ENCODE data around the gene ZP1.
A peak's percentile ranks its signal among the peaks of the same experiment; 100 is the strongest.

The ZP1 gene

DNA sequence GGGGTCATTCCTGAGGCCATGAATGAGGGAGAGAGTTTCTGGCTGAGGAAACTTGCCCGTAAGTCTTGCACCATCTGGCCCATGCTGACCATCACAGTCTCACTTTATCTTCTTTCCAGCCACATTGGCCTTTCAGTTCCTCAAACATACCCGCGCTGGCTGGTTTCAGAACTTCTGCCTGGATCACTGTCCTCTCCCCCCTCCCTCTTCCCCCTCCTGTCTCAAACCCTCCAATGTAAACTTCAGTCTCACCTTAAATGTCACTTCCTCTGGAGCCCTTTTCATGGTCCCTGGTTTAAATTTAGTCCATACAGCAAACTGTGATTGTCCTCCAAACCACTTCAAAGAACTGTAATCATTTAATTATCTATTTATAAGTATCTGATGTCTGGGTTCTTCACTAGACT, 42.9 kb downstream of the ZP1 start:
- no peak overlapping the region for H3K27ac ChIP-seq
- TF ChIP-seq ZFX (IDR thresholded peaks at IDR 0.05; ENCODE audit: borderline replicate concordance) = no peak
- TF ChIP-seq, protein P1, sequence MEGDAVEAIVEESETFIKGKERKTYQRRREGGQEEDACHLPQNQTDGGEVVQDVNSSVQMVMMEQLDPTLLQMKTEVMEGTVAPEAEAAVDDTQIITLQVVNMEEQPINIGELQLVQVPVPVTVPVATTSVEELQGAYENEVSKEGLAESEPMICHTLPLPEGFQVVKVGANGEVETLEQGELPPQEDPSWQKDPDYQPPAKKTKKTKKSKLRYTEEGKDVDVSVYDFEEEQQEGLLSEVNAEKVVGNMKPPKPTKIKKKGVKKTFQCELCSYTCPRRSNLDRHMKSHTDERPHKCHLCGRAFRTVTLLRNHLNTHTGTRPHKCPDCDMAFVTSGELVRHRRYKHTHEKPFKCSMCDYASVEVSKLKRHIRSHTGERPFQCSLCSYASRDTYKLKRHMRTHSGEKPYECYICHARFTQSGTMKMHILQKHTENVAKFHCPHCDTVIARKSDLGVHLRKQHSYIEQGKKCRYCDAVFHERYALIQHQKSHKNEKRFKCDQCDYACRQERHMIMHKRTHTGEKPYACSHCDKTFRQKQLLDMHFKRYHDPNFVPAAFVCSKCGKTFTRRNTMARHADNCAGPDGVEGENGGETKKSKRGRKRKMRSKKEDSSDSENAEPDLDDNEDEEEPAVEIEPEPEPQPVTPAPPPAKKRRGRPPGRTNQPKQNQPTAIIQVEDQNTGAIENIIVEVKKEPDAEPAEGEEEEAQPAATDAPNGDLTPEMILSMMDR (IDR thresholded peaks at IDR 0.05) = no peak

DNA sequence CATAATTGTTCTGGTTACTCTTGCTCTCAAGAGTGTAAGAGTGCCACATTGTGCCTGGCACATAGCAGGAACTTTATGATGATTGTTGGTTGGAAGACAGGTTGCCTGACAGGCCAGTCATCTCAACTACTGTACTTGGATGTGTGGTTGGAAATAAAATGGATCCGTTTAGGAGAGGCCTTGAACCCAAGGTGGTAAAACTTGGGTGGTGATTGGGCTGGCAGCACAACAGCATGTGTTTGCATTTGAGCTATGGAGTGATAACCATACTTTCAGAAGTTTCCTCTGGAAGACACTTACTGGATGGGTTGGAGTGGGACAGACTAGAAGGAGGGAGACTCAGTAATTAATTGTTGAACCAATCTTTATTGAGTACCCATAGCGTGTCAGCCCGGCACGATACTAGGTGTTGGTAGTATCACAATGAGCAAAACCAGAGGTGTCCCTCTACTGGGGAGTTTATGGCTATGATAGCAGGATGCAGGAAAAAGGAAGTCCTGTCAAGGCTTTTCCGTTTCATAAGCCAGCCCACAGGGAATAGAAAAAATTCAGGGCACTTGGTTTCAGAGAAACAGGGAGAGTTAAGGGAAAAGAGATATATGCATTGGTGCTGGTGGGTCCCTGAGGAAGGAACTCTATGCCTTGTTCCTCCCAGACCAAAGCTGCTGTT, 43.5 kb downstream of the ZP1 start:
- TF ChIP-seq, protein P1 (IDR thresholded peaks at IDR 0.05) = no peak
- TF ChIP-seq ZFX (IDR thresholded peaks at IDR 0.05; ENCODE audit: borderline replicate concordance) = no peak
- H3K27ac ChIP-seq = no peak overlapping the region

DNA sequence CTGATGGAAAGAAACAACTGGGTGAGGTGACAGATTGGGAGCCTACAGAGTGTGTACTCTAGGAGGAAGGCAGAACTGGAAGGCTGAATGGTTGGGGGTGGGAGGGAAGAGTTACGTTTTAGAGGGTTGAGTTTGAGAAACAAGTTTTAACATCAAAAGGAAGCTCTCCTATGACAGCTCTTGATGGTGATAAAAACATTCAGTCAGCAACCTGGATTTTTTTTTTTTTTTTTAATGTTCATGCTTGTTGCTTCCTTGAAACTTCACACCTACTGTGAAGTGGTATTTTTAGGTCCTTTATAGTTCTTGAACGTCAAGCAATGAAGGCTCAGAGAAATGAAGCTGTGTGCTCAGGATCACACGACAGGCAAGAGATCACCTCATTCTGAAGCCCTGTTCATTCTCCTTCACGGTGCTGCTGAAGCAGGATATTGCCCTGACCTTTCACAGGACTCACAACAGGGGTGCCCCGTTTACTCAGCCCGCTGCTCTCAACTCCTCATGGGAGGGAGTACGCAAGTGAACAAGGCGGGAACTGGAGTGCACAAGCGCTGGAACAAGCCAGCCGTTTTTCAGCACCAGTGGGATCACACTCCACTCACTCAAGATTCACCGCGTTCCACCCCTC, 45.0 kb downstream of the ZP1 start:
- TF ChIP-seq, protein P1 (IDR thresholded peaks at IDR 0.05) = no peak
- no peak for TF ChIP-seq ZFX (IDR thresholded peaks at IDR 0.05; ENCODE audit: borderline replicate concordance)
- no peak overlapping the region for H3K27ac ChIP-seq

DNA sequence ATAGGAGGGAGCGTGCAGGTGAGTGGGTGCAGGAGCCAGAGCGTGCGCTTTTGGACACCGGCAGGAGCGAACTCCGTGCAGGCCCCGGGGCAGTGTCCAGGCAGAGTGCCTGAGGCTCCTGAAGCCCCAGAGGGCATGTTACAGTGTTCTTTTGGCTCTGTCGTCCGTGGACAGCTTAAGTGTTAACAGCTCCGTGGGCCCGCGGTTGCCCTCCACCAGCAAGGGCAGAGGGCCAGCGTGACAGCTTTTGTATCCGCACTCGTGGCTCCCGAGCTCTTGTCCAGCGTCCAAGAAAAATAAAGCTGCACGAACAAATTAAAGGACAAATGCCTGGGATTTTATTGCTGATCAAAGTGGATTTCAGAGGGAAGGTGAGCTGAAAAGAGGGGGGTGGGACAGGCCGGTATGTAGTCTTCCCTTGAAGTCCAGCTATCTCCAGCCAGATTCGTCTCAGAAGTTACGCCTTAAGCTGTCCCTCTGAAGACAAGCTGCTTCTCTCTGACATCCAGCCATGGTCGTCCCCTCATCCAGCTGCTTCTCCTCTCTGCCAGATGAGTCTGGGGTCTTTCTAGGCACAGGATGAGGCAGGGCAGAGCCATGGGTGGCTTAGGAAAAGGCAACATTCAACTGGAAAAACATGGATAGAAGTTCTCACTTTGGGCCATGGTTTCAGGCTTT, 45.6 kb downstream of the ZP1 start:
- no peak for TF ChIP-seq ZFX (IDR thresholded peaks at IDR 0.05; ENCODE audit: borderline replicate concordance)
- TF ChIP-seq, protein P1 (IDR thresholded peaks at IDR 0.05) = no peak
- H3K27ac ChIP-seq = peak overlapping the region; percentile 71

DNA sequence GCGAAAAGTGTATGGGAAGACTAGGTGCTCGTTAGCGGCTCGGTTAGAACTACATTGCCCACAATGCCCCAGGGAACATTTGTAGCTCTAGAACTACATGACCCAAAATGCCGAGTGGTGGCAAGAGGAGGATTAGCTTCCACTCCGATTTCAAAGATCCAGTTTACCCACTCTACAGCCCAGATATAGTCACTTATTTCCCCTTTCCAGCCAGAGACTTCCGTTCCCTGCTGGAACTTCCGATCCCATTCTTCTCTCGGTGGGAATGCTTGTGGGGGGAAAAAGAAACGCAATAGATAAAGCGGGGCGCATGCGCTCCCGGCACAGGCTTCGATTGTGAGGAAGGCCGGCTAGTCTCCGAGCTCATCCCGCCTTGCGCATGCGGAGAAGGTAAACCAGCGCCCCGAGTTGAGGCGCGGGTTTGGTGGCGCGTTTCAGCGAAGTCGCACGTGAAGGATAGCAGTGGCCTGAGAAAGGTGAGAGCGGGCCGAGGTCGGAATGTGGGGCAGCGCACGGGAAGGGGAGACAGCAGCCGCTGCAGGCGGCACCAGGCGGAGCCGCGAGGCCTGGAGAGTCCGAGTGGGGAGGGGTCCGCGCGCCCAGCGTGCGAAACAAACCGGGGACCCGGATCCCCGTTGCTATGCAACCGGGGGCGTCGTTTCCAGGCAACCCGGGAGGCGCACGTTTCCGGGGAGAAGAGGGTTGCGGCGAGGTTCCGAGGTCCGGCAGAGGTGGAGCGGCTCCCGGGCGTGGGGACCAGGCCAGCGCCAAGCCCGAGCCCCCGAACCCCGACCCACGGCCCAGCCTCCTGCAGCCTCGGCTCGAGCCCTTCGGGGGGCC, 46.7 kb downstream of the ZP1 start, which contains the start of gene TMEM109:
Gene TMEM109, plus strand, starts transcription at position 366 of the 840 bp plus-strand sequence. CDS start 5,536 bp downstream, outside the sequence.
- TF ChIP-seq, protein P1 (IDR thresholded peaks at IDR 0.05) = no peak
- no peak for TF ChIP-seq ZFX (IDR thresholded peaks at IDR 0.05; ENCODE audit: borderline replicate concordance)
- peak within 1 kb of the TSS; percentile 71 for H3K27ac ChIP-seq

DNA sequence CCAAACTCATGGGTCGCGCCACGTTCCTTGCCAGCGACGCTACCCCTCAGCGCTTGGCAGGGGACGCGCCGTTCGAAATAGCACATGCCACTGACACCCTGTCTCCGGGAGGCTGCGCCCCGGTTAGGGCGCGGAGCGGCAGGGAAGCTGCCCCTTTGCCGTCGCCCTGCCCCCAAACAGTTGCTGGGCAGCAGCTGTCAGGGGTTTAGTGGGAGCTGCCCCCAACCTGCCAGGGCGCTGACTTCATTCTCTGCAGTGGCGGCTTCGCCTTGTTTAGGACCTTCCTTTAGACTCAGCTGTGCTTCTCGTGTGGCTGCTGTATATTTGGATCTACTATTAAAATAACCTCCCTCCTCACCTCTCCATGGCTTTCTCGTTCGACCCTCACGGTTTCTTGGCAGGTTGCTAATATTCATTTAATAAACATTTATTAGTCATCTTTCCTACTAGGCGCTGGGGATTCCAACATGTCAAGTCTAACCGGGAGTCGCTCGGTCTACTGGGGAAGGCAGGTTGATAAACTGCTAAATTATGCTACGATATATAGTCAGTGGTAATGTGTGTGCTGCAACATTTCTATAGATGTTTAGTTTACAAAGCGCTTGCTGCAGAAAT, 47.4 kb downstream of the ZP1 start:
- peak overlapping the region; percentile 71 for H3K27ac ChIP-seq

More for the DNA sequence above, 47.4 kb downstream of the ZP1 start:
- TF ChIP-seq, protein P1 (IDR thresholded peaks at IDR 0.05) = no peak
- no peak for TF ChIP-seq ZFX (IDR thresholded peaks at IDR 0.05; ENCODE audit: borderline replicate concordance)

All from 22Rv1 (cell line).